Activated naive CD4-positive, alpha-beta T cell treated with anti-CD3 and anti-CD28 coated beads, Interleukin-2, amount 10 ng/mL, durations not matched to agents 7 days and 5 days (primary cell): Measurements from ENCODE around the gene SNRPA.

Experiments
- CTCF ChIA-PET: fragments of 350-600 bp; sonication (Branson Sonifier 250); formaldehyde crosslinking; loops from one replicate; lab custom pipeline; 2021; ENCODE audit warnings: antibody characterized with exemption; lab: Charles Lee
- DNase-seq: peaks from one replicate; pipeline ENCODE4 v3.0.0-alpha.2; 2020
- H3K27ac Mint-ChIP-seq: one replicate; pipeline ENCODE4 v1.8.0; 2021; ENCODE audit warnings: mild to moderate bottlenecking, moderate library complexity, mixed read lengths
- H3K27me3 Mint-ChIP-seq: one replicate; pipeline ENCODE4 v1.8.0; 2021; ENCODE audit warnings: mild to moderate bottlenecking, mixed read lengths
- H3K36me3 Mint-ChIP-seq: one replicate; pipeline ENCODE4 v1.8.0; 2021; ENCODE audit warnings: mixed read lengths
- H3K4me1 Mint-ChIP-seq: one replicate; pipeline ENCODE4 v1.8.0; 2021; ENCODE audit warnings: mixed read lengths
- H3K4me3 Mint-ChIP-seq: one replicate; pipeline ENCODE4 v1.8.0; 2021; ENCODE audit warnings: mild to moderate bottlenecking, moderate library complexity, mixed read lengths
- H3K9me3 Mint-ChIP-seq: one replicate; pipeline ENCODE4 v1.8.0; 2021; ENCODE audit warnings: mixed read lengths

Gene SNRPA

GRCh38 chr19:40800997-40801377 lies 50.0 kb downstream of the SNRPA start:
- H3K36me3 Mint-ChIP-seq, result peaks cover 58% of the 10 kb centered on the region
- no peaks in the 10 kb centered on the region for H3K9me3 Mint-ChIP-seq
- H3K4me3 Mint-ChIP-seq, result peak overlapping the region; percentile 92
- CTCF ChIA-PET, result no interaction called here
- DNase-seq, result no peak
- H3K4me1 Mint-ChIP-seq, result peaks cover 73% of the 10 kb centered on the region
- no peaks in the 10 kb centered on the region for H3K27me3 Mint-ChIP-seq
- H3K27ac Mint-ChIP-seq, result peak overlapping the region; percentile 64

GRCh38 chr19:40801426-40802299 lies 50.7 kb downstream of the SNRPA start:
- Mint-ChIP-seq H3K27me3 (no peaks in the 10 kb centered on the region), H3K4me3 (peak overlapping the region; percentile 92), H3K4me1 (peaks cover 80% of the 10 kb centered on the region), H3K9me3 (no peaks in the 10 kb centered on the region), H3K36me3 (peaks cover 57% of the 10 kb centered on the region), H3K27ac (peak overlapping the region; percentile 96)
- CTCF ChIA-PET, result no interaction called here
- no peak for DNase-seq

GRCh38 chr19:40802300-40803169 lies 51.5 kb downstream of the SNRPA start:
- Mint-ChIP-seq H3K27ac (peak overlapping the region; percentile 96), H3K27me3 (no peaks in the 10 kb centered on the region), H3K36me3 (peaks cover 60% of the 10 kb centered on the region), H3K4me3 (peak overlapping the region; percentile 92), H3K9me3 (no peaks in the 10 kb centered on the region), H3K4me1 (peaks cover 84% of the 10 kb centered on the region)
- no peak for DNase-seq
- CTCF ChIA-PET, result interaction anchor here (1.1 to 1.5 kb wide), 2 partner anchors 16 to 48 kb away, joined by 3 to 4 read pairs; no protein-coding TSS in a partner anchor

- Mint-ChIP-seq H3K27ac (peak overlapping the region; percentile 96), H3K27me3 (no peaks in the 10 kb centered on the region), H3K36me3 (peaks cover 65% of the 10 kb centered on the region), H3K9me3 (no peaks in the 10 kb centered on the region), H3K4me1 (peaks cover 83% of the 10 kb centered on the region), H3K4me3 (peak overlapping the region; percentile 92)
- DNase-seq, result no peak
- CTCF ChIA-PET, result interaction anchor here (1.1 to 1.5 kb wide), 2 partner anchors 15 to 49 kb away, joined by 3 to 4 read pairs; no protein-coding TSS in a partner anchor
These were observed 52.3 kb downstream of the SNRPA start for GRCh38 chr19:40803170-40803856.

- Mint-ChIP-seq H3K27me3 (no peaks in the 10 kb centered on the region), H3K36me3 (peaks cover 66% of the 10 kb centered on the region), H3K4me3 (peak overlapping the region; percentile 92), H3K9me3 (no peaks in the 10 kb centered on the region), H3K4me1 (peaks cover 87% of the 10 kb centered on the region), H3K27ac (peak overlapping the region; percentile 96)
- DNase-seq, result peak; percentile 88
- CTCF ChIA-PET, result interaction anchor here (1.1 to 5.0 kb wide), 5 partner anchors 15 to 142 kb away, joined by 3 to 24 read pairs (median 23); partner anchors contain the start of genes ACTMAP and SNRPA
These were observed 53.1 kb downstream of the SNRPA start for GRCh38 chr19:40803857-40804782.

GRCh38 chr19:40804783-40805242 lies 53.8 kb downstream of the SNRPA start:
- Mint-ChIP-seq H3K9me3 (no peaks in the 10 kb centered on the region), H3K36me3 (peaks cover 69% of the 10 kb centered on the region), H3K4me1 (peaks cover 91% of the 10 kb centered on the region), H3K27me3 (no peaks in the 10 kb centered on the region), H3K27ac (peak overlapping the region; percentile 96), H3K4me3 (peak overlapping the region; percentile 92)
- DNase-seq, result no peak
- CTCF ChIA-PET, result interaction anchor here (0.8 to 5.0 kb wide), 6 partner anchors 14 to 340 kb away, joined by 3 to 24 read pairs (median 17); partner anchors contain the start of genes ACTMAP and SNRPA

- CTCF ChIA-PET, result interaction anchor here (0.6 to 5.0 kb wide), 8 partner anchors 14 to 339 kb away, joined by 3 to 24 read pairs (median 10); partner anchors contain the start of genes ACTMAP and SNRPA
- Mint-ChIP-seq H3K27me3 (no peaks in the 10 kb centered on the region), H3K27ac (peak overlapping the region; percentile 96), H3K4me1 (peaks cover 93% of the 10 kb centered on the region), H3K36me3 (peaks cover 68% of the 10 kb centered on the region), H3K9me3 (no peaks in the 10 kb centered on the region), H3K4me3 (peak overlapping the region; percentile 92)
- DNase-seq, result peak; percentile 70
These were observed 54.4 kb downstream of the SNRPA start for GRCh38 chr19:40805258-40805868.

GRCh38 chr19:40806423-40807146 lies 55.6 kb downstream of the SNRPA start:
- CTCF ChIA-PET, result interaction anchor here (0.5 to 5.0 kb wide), 20 partner anchors 8 to 173 kb away, joined by 3 to 24 read pairs (median 4); partner anchors contain the start of genes ACTMAP, RAB4B and SNRPA
- H3K27me3 Mint-ChIP-seq, result peaks cover 12% of the 10 kb centered on the region
- no peaks in the 10 kb centered on the region for H3K9me3 Mint-ChIP-seq
- H3K4me1 Mint-ChIP-seq, result peaks cover 95% of the 10 kb centered on the region
- DNase-seq, result peak; percentile 86
- peak overlapping the region; percentile 96 for H3K27ac Mint-ChIP-seq
- H3K4me3 Mint-ChIP-seq, result peak overlapping the region; percentile 81
- H3K36me3 Mint-ChIP-seq, result peaks cover 67% of the 10 kb centered on the region

GRCh38 chr19:40807147-40808020 lies 56.4 kb downstream of the SNRPA start:
- CTCF ChIA-PET, result interaction anchor here (0.8 to 5.0 kb wide), 17 partner anchors 9 to 174 kb away, joined by 3 to 24 read pairs (median 4); partner anchors contain the start of genes ACTMAP, RAB4B and SNRPA
- Mint-ChIP-seq H3K27ac (peak overlapping the region; percentile 96), H3K4me1 (peaks cover 95% of the 10 kb centered on the region), H3K27me3 (peaks cover 20% of the 10 kb centered on the region), H3K4me3 (peak overlapping the region; percentile 81), H3K36me3 (peaks cover 59% of the 10 kb centered on the region), H3K9me3 (no peaks in the 10 kb centered on the region)
- no peak for DNase-seq

GRCh38 chr19:40808021-40808325 lies 57.0 kb downstream of the SNRPA start:
- Mint-ChIP-seq H3K36me3 (peaks cover 57% of the 10 kb centered on the region), H3K27me3 (peaks cover 26% of the 10 kb centered on the region), H3K9me3 (no peaks in the 10 kb centered on the region), H3K4me3 (peak overlapping the region; percentile 24), H3K4me1 (peaks cover 95% of the 10 kb centered on the region), H3K27ac (peak overlapping the region; percentile 96)
- DNase-seq, result no peak
- CTCF ChIA-PET, result interaction anchor here (1.2 to 5.0 kb wide), 7 partner anchors 10 to 146 kb away, joined by 3 to 24 read pairs (median 9); partner anchors contain the start of gene RAB4B

- Mint-ChIP-seq H3K9me3 (no peaks in the 10 kb centered on the region), H3K27me3 (peaks cover 31% of the 10 kb centered on the region), H3K4me1 (peaks cover 91% of the 10 kb centered on the region), H3K36me3 (peaks cover 55% of the 10 kb centered on the region), H3K4me3 (no peak overlapping the region), H3K27ac (no peak overlapping the region)
- DNase-seq, result no peak
- CTCF ChIA-PET, result interaction anchor here (1.2 to 5.0 kb wide), 4 partner anchors 10 to 147 kb away, joined by 3 to 24 read pairs (median 14); no protein-coding TSS in a partner anchor
These were observed 57.5 kb downstream of the SNRPA start for GRCh38 chr19:40808497-40808896.
